ENCODE measurements around the gene SLC15A4. TPM values are rescaled to one million over a fixed set of nuclear protein-coding genes. Genes with fewer than 3 reads are reported as not detected.

Gene SLC15A4
- total and polyA plus RNA-seq, 9 of the 15 experiments (the other 6 are each of a cell fraction or from before 2014, with no cell fraction given): 5.5 to 20.8 (median 10.1) TPM

- in situ Hi-C loops (cut with MboI): loop anchor here (25.0 kb wide), 1 partner anchor 1125 kb away; the partner anchor contains the start of gene TMEM132D
- Histone ChIP-seq H2AFZ (ENCODE audit: low read depth, low read length) (no peak overlapping the region), H3K27me3 (ENCODE audit: control insufficient read depth in 2 of 2, insufficient read depth in 2 of 2, low read length in 2 of 2) (peaks cover 16 to 46% of the 10 kb centered on the region in 2 experiments; a peak in 4 of 5 replicates), H3K4me1 (replicated peaks in 1 of 2; ENCODE audit: control insufficient read depth in 2 of 2, insufficient read depth in 2 of 2, low read length in 2 of 2) (no peaks in the 10 kb centered on the region), H3K27ac (ENCODE audit: extremely low read depth, low read depth, low read length) (no peak overlapping the region), H3K9ac (ENCODE audit: insufficient read depth in 1 of 2, low read depth in 2 of 2, low read length in 2 of 2) (no peak overlapping the region), H3K4me2 (ENCODE audit: insufficient read depth, low read length) (no peak overlapping the region), H3K79me2 (ENCODE audit: control insufficient read depth, insufficient read depth, low read length) (no peaks in the 10 kb centered on the region), H4K20me1 (replicated peaks; ENCODE audit: control insufficient read depth, insufficient read depth, low read length) (peaks cover 9% of the 10 kb centered on the region; the same call in 1 of the 2 replicates), H3K36me3 (ENCODE audit: control insufficient read depth, insufficient read depth, low read length) (no peaks in the 10 kb centered on the region), H3K9me1 (ENCODE audit: control insufficient read depth, insufficient read depth, low read length) (no peaks in the 10 kb centered on the region), H3K9me3 (replicated peaks; ENCODE audit: control insufficient read depth, insufficient read depth, low read depth, low read length) (no peaks in the 10 kb centered on the region), H3K4me3 (no peak overlapping the region)
- ATAC-seq (no peak), DNase-seq (ENCODE audit: extremely low read depth in 1 of 4, low spot score in 3 of 4) (no peak), FAIRE-seq (no peak)
- ChIA-PET CTCF (ENCODE audit: low intra/inter-chr PET ratio) (no interaction called here), POLR2A (no interaction called here)
- intact Hi-C loops (cut with micrococcal nuclease): no loop called here
- TF ChIP-seq HIVEP1 (CRISPR knock-in tag; IDR thresholded peaks at IDR 0.05) (no peak), ZBTB49 (CRISPR knock-in tag; IDR thresholded peaks at IDR 0.05; ENCODE audit: borderline replicate concordance) (no peak), EWSR1 (IDR thresholded peaks at IDR 0.05; ENCODE audit: borderline replicate concordance, low read depth, partially characterized antibody) (no peak), SFPQ (IDR thresholded peaks at IDR 0.05; ENCODE audit: low read depth, low read length) (no peak), ZFX (CRISPR knock-in tag; IDR thresholded peaks at IDR 0.05) (no peak), SNIP1 (IDR thresholded peaks at IDR 0.05; ENCODE audit: low read depth) (no peak), BRD4 (IDR thresholded peaks at IDR 0.05) (no peak), ZNF12 (CRISPR knock-in tag; IDR thresholded peaks at IDR 0.05) (no peak), ARHGAP35 (IDR thresholded peaks at IDR 0.05; ENCODE audit: partially characterized antibody) (no peak), ZNF655 (CRISPR knock-in tag; IDR thresholded peaks at IDR 0.05) (no peak), USF1 (CRISPR knock-in tag; IDR thresholded peaks at IDR 0.05) (no peak)
- 18% methylated on average over 14 of the region's 17 CpGs for WGBS (ENCODE audit: insufficient coverage, low coverage, missing lambda C conversion rate)
- BruUV-seq (replicated peaks): no TSS peak
Measured at GRCh38 chr12:128786741-128787391, 36.9 kb downstream of the SLC15A4 start.
